Esophagus squamous epithelium (tissue), 4 donors: ENCODE data around the gene FYN.

Experiments used
- POLR2A ChIP-seq, 4 donors: fragments of 450-650 bp; IDR thresholded peaks; one replicate each; pipeline ENCODE4 v1.6.1; 2017; ENCODE audit warnings: antibody characterized with exemption in 4 of 4, mild to moderate bottlenecking in 4 of 4, moderate library complexity in 3 of 4
- TF ChIP-seq, protein P1 (sequence below), 6 experiments: fragments of 450-650 bp in 4 of 6; fragments of 200-600 bp in 2 of 6; sonication (generic) in 2 of 6; IDR thresholded peaks; one replicate each; pipeline ENCODE4 v1.5.1; 2016 to 2019; ENCODE audit warnings: antibody characterized with exemption in 6 of 6, mild to moderate bottlenecking in 4 of 6, moderate library complexity in 4 of 6

- TF ChIP-seq, protein P1, sequence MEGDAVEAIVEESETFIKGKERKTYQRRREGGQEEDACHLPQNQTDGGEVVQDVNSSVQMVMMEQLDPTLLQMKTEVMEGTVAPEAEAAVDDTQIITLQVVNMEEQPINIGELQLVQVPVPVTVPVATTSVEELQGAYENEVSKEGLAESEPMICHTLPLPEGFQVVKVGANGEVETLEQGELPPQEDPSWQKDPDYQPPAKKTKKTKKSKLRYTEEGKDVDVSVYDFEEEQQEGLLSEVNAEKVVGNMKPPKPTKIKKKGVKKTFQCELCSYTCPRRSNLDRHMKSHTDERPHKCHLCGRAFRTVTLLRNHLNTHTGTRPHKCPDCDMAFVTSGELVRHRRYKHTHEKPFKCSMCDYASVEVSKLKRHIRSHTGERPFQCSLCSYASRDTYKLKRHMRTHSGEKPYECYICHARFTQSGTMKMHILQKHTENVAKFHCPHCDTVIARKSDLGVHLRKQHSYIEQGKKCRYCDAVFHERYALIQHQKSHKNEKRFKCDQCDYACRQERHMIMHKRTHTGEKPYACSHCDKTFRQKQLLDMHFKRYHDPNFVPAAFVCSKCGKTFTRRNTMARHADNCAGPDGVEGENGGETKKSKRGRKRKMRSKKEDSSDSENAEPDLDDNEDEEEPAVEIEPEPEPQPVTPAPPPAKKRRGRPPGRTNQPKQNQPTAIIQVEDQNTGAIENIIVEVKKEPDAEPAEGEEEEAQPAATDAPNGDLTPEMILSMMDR (IDR thresholded peaks at IDR 0.05), result no peak
- TF ChIP-seq POLR2A (IDR thresholded peaks at IDR 0.05), result no peak
Observed at GRCh38 chr6:111738631-111739030, 134.6 kb downstream of the FYN start.
